ENCODE results near the gene SLC51B.

Gene SLC51B

GRCh38 chr15:65082303-65082953 is 37.2 kb downstream of the SLC51B start:
- TF ChIP-seq, protein P1, sequence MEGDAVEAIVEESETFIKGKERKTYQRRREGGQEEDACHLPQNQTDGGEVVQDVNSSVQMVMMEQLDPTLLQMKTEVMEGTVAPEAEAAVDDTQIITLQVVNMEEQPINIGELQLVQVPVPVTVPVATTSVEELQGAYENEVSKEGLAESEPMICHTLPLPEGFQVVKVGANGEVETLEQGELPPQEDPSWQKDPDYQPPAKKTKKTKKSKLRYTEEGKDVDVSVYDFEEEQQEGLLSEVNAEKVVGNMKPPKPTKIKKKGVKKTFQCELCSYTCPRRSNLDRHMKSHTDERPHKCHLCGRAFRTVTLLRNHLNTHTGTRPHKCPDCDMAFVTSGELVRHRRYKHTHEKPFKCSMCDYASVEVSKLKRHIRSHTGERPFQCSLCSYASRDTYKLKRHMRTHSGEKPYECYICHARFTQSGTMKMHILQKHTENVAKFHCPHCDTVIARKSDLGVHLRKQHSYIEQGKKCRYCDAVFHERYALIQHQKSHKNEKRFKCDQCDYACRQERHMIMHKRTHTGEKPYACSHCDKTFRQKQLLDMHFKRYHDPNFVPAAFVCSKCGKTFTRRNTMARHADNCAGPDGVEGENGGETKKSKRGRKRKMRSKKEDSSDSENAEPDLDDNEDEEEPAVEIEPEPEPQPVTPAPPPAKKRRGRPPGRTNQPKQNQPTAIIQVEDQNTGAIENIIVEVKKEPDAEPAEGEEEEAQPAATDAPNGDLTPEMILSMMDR (IDR thresholded peaks at IDR 0.05; ENCODE audit: low read depth, low read length): no peak
- no peak overlapping the region for H3K4me3 ChIP-seq (replicated peaks in 1 of 2; ENCODE audit: low read depth in 2 of 2, low read length in 2 of 2)
- DNase-seq (ENCODE audit: low read depth in 2 of 2): no peak

DNA sequence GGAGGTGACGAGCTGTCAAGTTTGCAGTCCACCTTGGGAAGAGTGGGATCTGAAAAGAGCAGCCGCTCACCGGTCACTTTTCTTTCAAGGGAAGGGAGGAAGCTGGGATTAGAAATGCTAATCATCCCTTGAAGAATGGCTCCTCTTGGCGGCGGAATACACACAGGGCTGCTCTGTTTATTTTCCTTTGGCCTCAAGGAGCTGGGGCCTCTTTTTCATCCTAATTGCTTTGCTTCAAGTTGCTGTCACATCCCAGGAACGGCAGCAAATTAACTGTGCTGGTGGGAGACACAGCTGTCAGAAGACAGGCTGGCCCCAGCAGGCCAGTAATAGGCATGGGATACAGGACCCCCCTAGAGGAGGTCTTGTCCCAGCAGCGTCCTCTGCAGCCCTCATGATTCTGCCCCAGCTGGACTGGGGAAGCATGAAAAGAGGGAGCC is 38.1 kb downstream of the SLC51B start:
- TF ChIP-seq, protein P1 (IDR thresholded peaks at IDR 0.05; ENCODE audit: low read depth, low read length): peak; percentile 36
- H3K4me3 ChIP-seq (replicated peaks in 1 of 2; ENCODE audit: low read depth in 2 of 2, low read length in 2 of 2): no peak overlapping the region
- peak; percentile 42 to 61 for DNase-seq (ENCODE audit: low read depth in 2 of 2)

DNA sequence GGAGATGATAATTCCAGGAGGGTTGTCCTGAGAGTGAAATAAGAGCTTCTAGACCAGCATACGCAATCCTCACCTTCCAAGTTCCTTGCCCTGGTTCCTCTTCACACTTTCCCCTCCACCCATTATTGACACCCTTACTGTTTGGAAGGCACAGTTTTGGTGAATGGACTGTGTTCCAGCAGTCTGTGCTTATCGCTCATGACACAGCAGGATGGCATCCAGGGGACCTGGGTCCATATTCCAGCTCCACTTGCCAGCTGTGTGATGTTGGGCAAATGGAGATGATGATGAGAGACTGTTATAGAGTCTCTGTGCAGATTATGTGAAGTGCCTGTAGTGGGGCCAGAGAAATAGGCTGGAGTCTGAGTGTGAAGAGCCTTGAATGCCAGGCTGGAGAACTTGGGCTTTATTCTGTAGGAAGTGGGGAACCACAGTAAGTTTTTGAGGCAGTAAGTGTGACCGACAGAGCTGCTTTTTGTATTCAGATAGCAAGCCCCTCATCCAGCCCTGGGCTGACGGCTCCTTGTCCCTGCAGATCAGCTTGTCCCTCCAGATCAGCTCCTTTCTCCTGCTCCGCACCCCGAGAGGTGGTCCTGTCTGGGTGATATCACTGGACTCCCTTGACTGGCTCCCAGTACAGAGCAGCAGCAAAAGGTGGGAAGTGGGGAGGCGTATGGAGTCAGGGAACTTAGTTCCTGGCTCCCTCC is 39.5 kb downstream of the SLC51B start:
- TF ChIP-seq, protein P1 (IDR thresholded peaks at IDR 0.05; ENCODE audit: low read depth, low read length): no peak
- no peak for DNase-seq (ENCODE audit: low read depth in 2 of 2)
- no peak overlapping the region for H3K4me3 ChIP-seq (replicated peaks in 1 of 2; ENCODE audit: low read depth in 2 of 2, low read length in 2 of 2)

GRCh38 chr15:65085207-65085753 is 40.1 kb downstream of the SLC51B start:
- no peak overlapping the region for H3K4me3 ChIP-seq (replicated peaks in 1 of 2; ENCODE audit: low read depth in 2 of 2, low read length in 2 of 2)
- TF ChIP-seq, protein P1 (IDR thresholded peaks at IDR 0.05; ENCODE audit: low read depth, low read length): no peak
- DNase-seq (ENCODE audit: low read depth in 2 of 2): no peak

DNA sequence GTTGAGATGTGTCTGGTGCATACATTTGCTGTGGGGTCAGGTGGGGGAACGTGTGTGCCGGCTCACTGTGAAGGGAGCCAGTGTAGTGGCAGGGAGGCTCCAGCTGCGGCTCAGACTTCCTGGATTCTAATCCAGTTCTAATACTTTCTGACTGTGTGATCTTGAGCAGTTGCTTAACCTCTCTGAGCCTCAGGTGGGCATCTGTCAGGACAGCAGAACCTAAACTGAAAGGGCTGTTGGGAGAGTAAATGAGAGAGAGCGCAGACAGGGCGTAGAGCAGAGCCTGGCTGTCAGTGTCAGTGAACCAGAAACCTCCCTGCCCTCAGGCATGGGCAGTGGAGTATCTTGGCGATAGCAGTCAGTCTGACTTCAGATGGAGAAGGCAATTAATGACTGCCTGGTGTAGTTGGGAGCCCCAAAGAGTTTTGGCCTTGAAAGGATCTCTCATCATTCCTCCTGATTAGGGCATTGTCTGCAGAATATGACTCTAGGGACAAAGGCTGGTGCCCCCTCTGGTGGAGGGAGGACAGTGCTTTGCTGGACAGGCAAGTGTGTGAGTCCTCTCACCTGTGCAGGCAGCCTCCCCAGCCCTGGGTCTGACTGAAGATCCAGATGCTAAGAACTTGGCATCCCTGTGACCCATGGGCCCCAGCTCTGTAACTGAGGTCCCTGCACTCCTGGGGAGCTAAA is 40.9 kb downstream of the SLC51B start:
- no peak overlapping the region for H3K4me3 ChIP-seq (replicated peaks in 1 of 2; ENCODE audit: low read depth in 2 of 2, low read length in 2 of 2)
- DNase-seq (ENCODE audit: low read depth in 2 of 2): peak; percentile 23 to 37
- TF ChIP-seq, protein P1 (IDR thresholded peaks at IDR 0.05; ENCODE audit: low read depth, low read length): peak; percentile 56

DNA sequence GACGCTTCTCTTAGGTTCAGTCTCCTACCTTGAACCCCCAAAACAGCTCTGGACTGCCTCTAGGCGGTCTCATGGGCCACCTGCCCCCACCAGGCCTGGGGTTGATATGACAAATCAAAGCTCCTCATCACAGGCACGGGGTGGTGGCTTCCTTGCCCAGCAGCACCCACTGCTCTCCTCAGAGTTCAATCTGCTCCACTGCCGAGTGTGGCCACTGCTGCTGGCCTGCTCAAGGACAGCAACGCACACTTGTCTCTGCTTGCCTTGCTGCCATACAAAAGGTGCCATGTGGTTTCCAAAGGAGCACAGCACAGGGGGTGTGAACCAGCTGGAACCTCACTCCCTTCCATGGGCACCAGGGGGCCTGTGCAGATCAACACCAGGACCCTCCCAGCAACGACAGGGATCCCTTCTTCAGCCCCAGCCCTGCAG is 41.5 kb downstream of the SLC51B start:
- TF ChIP-seq, protein P1 (IDR thresholded peaks at IDR 0.05; ENCODE audit: low read depth, low read length): peak; percentile 25
- DNase-seq (ENCODE audit: low read depth in 2 of 2): no peak
- no peak overlapping the region for H3K4me3 ChIP-seq (replicated peaks in 1 of 2; ENCODE audit: low read depth in 2 of 2, low read length in 2 of 2)
